Mesendoderm (in vitro differentiated cells): ENCODE data around the gene PIEZO2.

ENCODE experiments used
- DNase-seq: peaks from one replicate; pipeline ENCODE4 v3.0.0; 2013
- H2AK5ac ChIP-seq: 2 replicates; pipeline ENCODE4 v1.6.1; 2013; ENCODE audit warnings: low read length, inconsistent platforms
- H2BK120ac ChIP-seq: 2 replicates; pipeline ENCODE4 v1.6.1; 2013; ENCODE audit warnings: low read depth, mild to moderate bottlenecking, low read length, moderate library complexity, mixed read lengths
- H2BK15ac ChIP-seq: replicated peaks from 2 replicates; pipeline ENCODE4 v1.6.1; 2013; ENCODE audit warnings: low read depth, mild to moderate bottlenecking, moderate library complexity
- H2BK5ac ChIP-seq: 2 replicates; pipeline ENCODE4 v1.6.1; 2013; ENCODE audit warnings: low read length, inconsistent platforms
- H3K18ac ChIP-seq: 2 replicates; pipeline ENCODE4 v1.6.1; 2013; ENCODE audit warnings: mild to moderate bottlenecking, low read length, mixed read lengths
- H3K23ac ChIP-seq: one replicate; pipeline ENCODE4 v1.6.1; 2013; ENCODE audit warnings: low read length
- H3K27ac ChIP-seq: 2 replicates; pipeline ENCODE4 v1.5.1; 2013; ENCODE audit warnings: low read depth, mild to moderate bottlenecking, inconsistent platforms, low read length, moderate library complexity
- H3K27me3 ChIP-seq: 2 replicates; pipeline ENCODE4 v1.6.1; 2013; ENCODE audit warnings: low read length, control low read depth, mild to moderate bottlenecking, inconsistent platforms; ENCODE audit not compliant: insufficient read depth, poor library complexity
- H3K36me3 ChIP-seq: 2 replicates; pipeline ENCODE4 v1.6.1; 2013; ENCODE audit warnings: low read length, inconsistent platforms; ENCODE audit not compliant: control insufficient read depth, insufficient read depth
- H3K4ac ChIP-seq: one replicate; pipeline ENCODE4 v1.6.1; 2013; ENCODE audit warnings: low read depth, mild to moderate bottlenecking, low read length, moderate library complexity
- H3K4me1 ChIP-seq: 2 replicates; pipeline ENCODE4 v1.6.1; 2013; ENCODE audit warnings: low read depth, low read length, inconsistent platforms; ENCODE audit not compliant: control insufficient read depth
- H3K4me2 ChIP-seq: 2 replicates; pipeline ENCODE4 v1.6.1; 2013; ENCODE audit warnings: low read length
- H3K4me3 ChIP-seq: 2 replicates; pipeline ENCODE4 v1.5.1; 2013; ENCODE audit warnings: mild to moderate bottlenecking, low read length
- H3K56ac ChIP-seq: one replicate; pipeline ENCODE4 v1.6.1; 2013; ENCODE audit warnings: low read length
- H3K79me1 ChIP-seq: 2 replicates; pipeline ENCODE4 v1.6.1; 2013; ENCODE audit warnings: low read length, inconsistent platforms
- H3K79me2 ChIP-seq: 2 replicates; pipeline ENCODE4 v1.6.1; 2013; ENCODE audit warnings: mild to moderate bottlenecking, low read length; ENCODE audit not compliant: control insufficient read depth, insufficient read depth
- H3K9ac ChIP-seq: 2 replicates; pipeline ENCODE4 v1.6.1; 2013; ENCODE audit warnings: low read length, inconsistent platforms
- H4K5ac ChIP-seq: one replicate; pipeline ENCODE4 v1.6.1; 2013; ENCODE audit warnings: low read length
- H4K8ac ChIP-seq: one replicate; pipeline ENCODE4 v1.6.1; 2013; ENCODE audit warnings: low read depth, mild to moderate bottlenecking, control low read depth, low read length, moderate library complexity
- WGBS: extraction: QIAGEN DNeasy Blood & Tissue Kit; methylation state at CpG from one replicate; pipeline ENCODE4 v1.1.7; 2013; ENCODE audit warnings: low lambda C conversion rate, missing lambda C conversion rate; ENCODE audit not compliant: insufficient coverage; ENCODE audit errors: extremely low coverage; 5-methylcytosine and 5-hydroxymethylcytosine counted together

Gene PIEZO2

DNA sequence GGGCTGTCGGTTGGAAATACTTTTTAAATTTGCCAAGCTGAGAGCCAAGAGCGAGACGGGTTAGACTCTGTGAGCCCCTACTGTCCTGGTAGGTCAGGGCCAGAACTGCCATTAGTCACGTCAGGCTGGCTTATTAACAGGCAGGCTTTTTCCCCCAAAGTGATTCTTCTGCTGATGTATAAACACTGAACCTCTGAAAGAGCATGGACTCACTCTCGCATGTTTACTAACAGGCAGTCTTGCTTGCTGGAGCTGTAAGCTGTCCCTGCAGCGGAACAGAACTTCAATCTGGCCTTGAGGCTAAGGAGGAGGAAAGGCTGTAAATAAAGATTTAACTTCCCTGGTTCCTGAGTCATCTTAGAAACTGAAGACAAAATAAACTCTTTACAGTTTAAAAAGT, 288.4 kb downstream of the PIEZO2 start:
- Histone ChIP-seq H3K18ac (no peak overlapping the region), H3K56ac (no peak overlapping the region), H2BK5ac (no peak overlapping the region), H3K23ac (no peak overlapping the region), H3K27me3 (no peaks in the 10 kb centered on the region), H3K4me1 (no peaks in the 10 kb centered on the region), H2BK15ac (no peak overlapping the region), H2BK120ac (no peak overlapping the region), H3K79me2 (no peaks in the 10 kb centered on the region), H4K8ac (no peak overlapping the region), H3K79me1 (no peaks in the 10 kb centered on the region), H3K4me2 (no peak overlapping the region), H2AK5ac (no peak overlapping the region), H3K4me3 (no peak overlapping the region), H3K27ac (no peak overlapping the region), H3K4ac (no peak overlapping the region), H4K5ac (no peak overlapping the region), H3K36me3 (no peaks in the 10 kb centered on the region), H3K9ac (no peak overlapping the region)
- no peak for DNase-seq
- WGBS, result no CpG with 5 or more reads among the region's 6 CpGs

DNA sequence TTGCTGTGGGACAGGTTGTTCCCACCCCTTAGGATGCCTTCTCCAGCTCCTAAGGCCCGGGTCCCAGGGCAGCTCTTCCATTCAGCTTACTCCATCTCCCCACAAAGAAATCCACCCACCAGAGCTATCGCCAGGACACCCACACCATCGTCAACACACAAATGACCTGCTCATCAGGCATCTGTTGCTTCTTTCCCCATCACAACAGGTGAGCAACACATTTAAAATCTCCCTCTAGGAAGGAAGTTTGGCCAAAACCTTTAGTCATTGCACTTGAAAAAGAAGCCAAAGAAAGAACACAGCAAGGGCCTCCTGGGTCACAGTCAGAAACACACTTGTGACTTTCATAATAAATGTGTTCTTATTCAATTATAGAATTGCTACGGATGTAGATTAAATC, 289.0 kb downstream of the PIEZO2 start:
- no peak overlapping the region for H2BK5ac ChIP-seq
- H3K4me1 ChIP-seq, result no peaks in the 10 kb centered on the region
- no peak overlapping the region for H3K4me2 ChIP-seq
- H3K27me3 ChIP-seq, result no peaks in the 10 kb centered on the region
- no peak overlapping the region for H2BK15ac ChIP-seq
- H3K18ac ChIP-seq, result no peak overlapping the region
- H3K56ac ChIP-seq, result no peak overlapping the region
- WGBS, result no CpG with 5 or more reads among the region's 4 CpGs
- H3K4ac ChIP-seq, result no peak overlapping the region
- no peak overlapping the region for H3K4me3 ChIP-seq
- no peaks in the 10 kb centered on the region for H3K79me2 ChIP-seq
- H3K27ac ChIP-seq, result no peak overlapping the region
- no peak overlapping the region for H4K8ac ChIP-seq
- H3K9ac ChIP-seq, result no peak overlapping the region
- H3K79me1 ChIP-seq, result no peaks in the 10 kb centered on the region
- no peaks in the 10 kb centered on the region for H3K36me3 ChIP-seq
- H2BK120ac ChIP-seq, result no peak overlapping the region
- no peak overlapping the region for H3K23ac ChIP-seq
- no peak overlapping the region for H2AK5ac ChIP-seq
- no peak overlapping the region for H4K5ac ChIP-seq
- no peak for DNase-seq

- H4K5ac ChIP-seq, result no peak overlapping the region
Observed at GRCh38 chr18:10858477-10858876, 290.9 kb downstream of the PIEZO2 start.

GRCh38 chr18:10856132-10856531, 293.2 kb downstream of the PIEZO2 start:
- no peak overlapping the region for H3K4ac ChIP-seq
- no peak overlapping the region for H3K27ac ChIP-seq
- H3K4me3 ChIP-seq, result no peak overlapping the region
- no peaks in the 10 kb centered on the region for H3K79me1 ChIP-seq
- H3K9ac ChIP-seq, result no peak overlapping the region
- no peak for DNase-seq
- no peak overlapping the region for H4K8ac ChIP-seq
- H2BK15ac ChIP-seq, result no peak overlapping the region
- no peaks in the 10 kb centered on the region for H3K36me3 ChIP-seq
- H3K4me1 ChIP-seq, result peaks cover 2% of the 10 kb centered on the region
- no peak overlapping the region for H3K18ac ChIP-seq
- H2AK5ac ChIP-seq, result no peak overlapping the region
- H3K56ac ChIP-seq, result no peak overlapping the region
- H4K5ac ChIP-seq, result no peak overlapping the region
- H2BK5ac ChIP-seq, result no peak overlapping the region
- WGBS, result no CpG with 5 or more reads among the region's 5 CpGs
- H2BK120ac ChIP-seq, result no peak overlapping the region
- H3K79me2 ChIP-seq, result no peaks in the 10 kb centered on the region
- H3K27me3 ChIP-seq, result no peaks in the 10 kb centered on the region
- H3K4me2 ChIP-seq, result no peak overlapping the region
- H3K23ac ChIP-seq, result no peak overlapping the region

More at GRCh38 chr18:10858477-10858876, 290.9 kb downstream of the PIEZO2 start:
- H3K56ac ChIP-seq, result no peak overlapping the region
- no CpG with 5 or more reads among the region's 4 CpGs for WGBS
- H2BK5ac ChIP-seq, result no peak overlapping the region
- H3K4me3 ChIP-seq, result no peak overlapping the region
- no peak overlapping the region for H3K9ac ChIP-seq
- H3K18ac ChIP-seq, result no peak overlapping the region
- H2AK5ac ChIP-seq, result no peak overlapping the region
- H2BK120ac ChIP-seq, result no peak overlapping the region
- H3K4me1 ChIP-seq, result no peaks in the 10 kb centered on the region
- no peaks in the 10 kb centered on the region for H3K27me3 ChIP-seq
- no peak overlapping the region for H3K4ac ChIP-seq
- no peak overlapping the region for H3K27ac ChIP-seq
- no peaks in the 10 kb centered on the region for H3K36me3 ChIP-seq
- no peak overlapping the region for H3K23ac ChIP-seq
- no peak overlapping the region for H3K4me2 ChIP-seq
- H3K79me2 ChIP-seq, result no peaks in the 10 kb centered on the region
- H2BK15ac ChIP-seq, result no peak overlapping the region
- DNase-seq, result no peak
- H4K8ac ChIP-seq, result no peak overlapping the region
- H3K79me1 ChIP-seq, result no peaks in the 10 kb centered on the region

- Histone ChIP-seq H3K23ac (no peak overlapping the region), H3K4me1 (peaks cover 2% of the 10 kb centered on the region), H3K27me3 (no peaks in the 10 kb centered on the region), H3K4me3 (no peak overlapping the region), H4K8ac (no peak overlapping the region), H3K4ac (no peak overlapping the region), H3K27ac (no peak overlapping the region), H2BK15ac (no peak overlapping the region), H3K9ac (no peak overlapping the region), H4K5ac (no peak overlapping the region), H3K79me2 (no peaks in the 10 kb centered on the region), H3K18ac (no peak overlapping the region), H2AK5ac (no peak overlapping the region), H2BK120ac (no peak overlapping the region), H3K4me2 (no peak overlapping the region), H3K36me3 (no peaks in the 10 kb centered on the region), H3K79me1 (no peaks in the 10 kb centered on the region), H3K56ac (peak overlapping the region; percentile 43), H2BK5ac (no peak overlapping the region)
- WGBS, result no CpG with 5 or more reads among the region's 11 CpGs
- DNase-seq, result no peak
Observed at GRCh38 chr18:10852385-10853303, 296.7 kb downstream of the PIEZO2 start.
